MM.1S (cell line): ENCODE data around the gene ADSS1.

Experiments used
- CTCF ChIP-seq: fragments of 300-600 bp; sonication (generic); IDR thresholded peaks from 2 replicates; pipeline ENCODE4 v1.5.1; 2016; ENCODE audit warnings: antibody characterized with exemption, low read length, mixed read lengths
- EZH2 ChIP-seq: fragments of 300-600 bp; sonication (generic); optimal IDR thresholded peaks from 2 replicates; pipeline ENCODE3; 2017; ENCODE audit warnings: low read depth, mild to moderate bottlenecking, antibody characterized with exemption, low read length, mixed read lengths

GRCh38 chr14:104782086-104782807, 58.2 kb downstream of the ADSS1 start:
- TF ChIP-seq EZH2, result no peak
- TF ChIP-seq CTCF, result no peak
